OCI-LY7 (cell line): Measurements from ENCODE around the gene CHD5. TPM values are rescaled to one million over a fixed set of nuclear protein-coding genes. Genes with fewer than 3 reads are reported as not detected.

ENCODE experiments used
- BruUV-seq: library from RNA; stranded (reverse); fragments of 400-500 nt; replicated peaks from 2 replicates; lab custom pipeline; 2021; lab: Mats Ljungman, UMichigan
- CTCF ChIA-PET: fragments of 300-600 bp; sonication (Branson Sonifier 250); formaldehyde crosslinking; loops from one replicate; lab custom pipeline; 2022; ENCODE audit warnings: antibody characterized with exemption; ENCODE audit not compliant: unreplicated experiment; lab: Charles Lee
- POLR2A ChIA-PET: fragments of 300-600 bp; sonication (Branson Sonifier 250); formaldehyde crosslinking; loops from one replicate; lab custom pipeline; 2022; ENCODE audit warnings: antibody characterized with exemption; lab: Charles Lee
- DNase-seq: peaks from one replicate; pipeline ENCODE4 v3.0.0-alpha.2; 2015; ENCODE audit warnings: low spot score
- H2AFZ ChIP-seq: fragments of 200-600 bp; sonication (generic), shearing (Covaris generic); 2 replicates; pipeline ENCODE4 v1.6.1; 2014; ENCODE audit warnings: mild to moderate bottlenecking, antibody characterized with exemption, low read length, moderate library complexity
- H3K27ac ChIP-seq: fragments of 200-600 bp; sonication (generic); 2 replicates; pipeline ENCODE4 v1.5.1; 2014; ENCODE audit warnings: mixed run types, low read depth, mild to moderate bottlenecking, moderate library complexity, low read length, inconsistent platforms; ENCODE audit not compliant: poor library complexity, severe bottlenecking
- H3K36me3 ChIP-seq: fragments of 200-600 bp; sonication (generic); 2 replicates; pipeline ENCODE4 v1.6.1; 2014; ENCODE audit warnings: mild to moderate bottlenecking, antibody characterized with exemption, low read length, moderate library complexity, mixed read lengths; ENCODE audit not compliant: insufficient read depth
- H3K4me1 ChIP-seq: fragments of 200-600 bp; sonication (generic); 2 replicates; pipeline ENCODE4 v1.5.1; 2014; ENCODE audit warnings: mild to moderate bottlenecking, low read length; ENCODE audit not compliant: insufficient read depth, poor library complexity, severe bottlenecking
- H3K4me2 ChIP-seq: fragments of 200-600 bp; sonication (generic); 2 replicates; pipeline ENCODE4 v1.6.1; 2014; ENCODE audit warnings: mild to moderate bottlenecking, low read length
- H3K4me3 ChIP-seq: fragments of 200-600 bp; sonication (generic); 2 replicates; pipeline ENCODE4 v1.5.1; 2014; ENCODE audit warnings: mild to moderate bottlenecking, low read depth, low read length; ENCODE audit not compliant: poor library complexity, severe bottlenecking
- H3K79me2 ChIP-seq: fragments of 200-600 bp; sonication (generic); 2 replicates; pipeline ENCODE4 v1.6.1; 2016; ENCODE audit warnings: low read depth, mild to moderate bottlenecking, low read length, moderate library complexity, mixed read lengths; ENCODE audit not compliant: insufficient read depth
- H3K9me2 ChIP-seq: fragments of 200-600 bp; sonication (generic); 2 replicates; pipeline ENCODE4 v1.6.1; 2016; ENCODE audit warnings: mild to moderate bottlenecking, low read length, mixed read lengths; ENCODE audit not compliant: insufficient read depth
- H3K9me3 ChIP-seq: fragments of 200-600 bp; sonication (generic); 2 replicates; pipeline ENCODE4 v1.6.1; 2014; ENCODE audit warnings: mild to moderate bottlenecking, mixed run types, low read length, mixed read lengths
- H4K20me1 ChIP-seq: fragments of 200-600 bp; sonication (generic); 2 replicates; pipeline ENCODE4 v1.6.1; 2014; ENCODE audit warnings: mild to moderate bottlenecking, antibody characterized with exemption, low read length, moderate library complexity, mixed read lengths; ENCODE audit not compliant: insufficient read depth
- CTCF ChIP-seq: fragments of 200-600 bp; sonication (generic); conservative IDR thresholded peaks from 2 replicates; pipeline ENCODE4 v1.5.1; 2014; ENCODE audit warnings: mild to moderate bottlenecking, antibody characterized with exemption, low read length, moderate library complexity, mixed read lengths
- EZH2phosphoT487 ChIP-seq: fragments of 200-600 bp; sonication (generic); IDR thresholded peaks from 2 replicates; pipeline ENCODE4 v1.6.1; 2018; ENCODE audit warnings: low read depth, borderline replicate concordance, mild to moderate bottlenecking, mixed run types, antibody characterized with exemption, low read length, moderate library complexity, mixed read lengths
- intact Hi-C: fragments of 100-400 bp; cut with micrococcal nuclease; formaldehyde crosslinking; loops from one replicate; pipeline ENCODE4 v1.10.0; 2022; ENCODE audit not compliant: unreplicated experiment
- total RNA-seq, 2 experiments: library from RNA; depleted of rRNA in 1 of 2; stranded (reverse); fragments of >200 nt in 1 of 2; shearing (Covaris generic) in 1 of 2; gene quantifications; 2 replicates each; pipeline ENCODE4 v1.2.3, GENCODE V29; 2014 to 2022

The CHD5 gene
- total RNA-seq, 2 experiments from 2014 or later: 0.19 to 0.38 TPM

DNA sequence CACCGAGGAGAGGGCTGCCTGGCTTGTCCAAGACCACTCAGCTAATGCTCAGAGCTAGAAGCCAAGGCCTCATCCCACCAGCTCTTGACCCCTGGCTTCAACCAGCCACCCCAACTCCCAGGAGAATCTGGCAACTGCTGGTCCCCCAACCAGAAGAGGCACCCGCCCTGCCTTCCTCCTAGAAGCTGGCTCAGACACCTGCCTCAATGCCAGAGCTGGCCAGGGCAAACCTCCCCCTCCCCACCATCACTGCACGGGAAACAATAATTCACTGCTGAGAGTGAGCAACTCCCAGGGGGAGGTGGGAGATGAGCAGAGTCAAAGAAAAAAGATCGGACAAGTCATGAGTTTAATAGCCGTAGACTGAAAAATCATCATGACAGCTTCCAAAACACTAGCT is 3.3 kb downstream of the CHD5 start:
- TF ChIP-seq EZH2phosphoT487 (no peak), CTCF (no peak)
- no peak overlapping the region for H3K4me2 ChIP-seq
- H3K79me2 ChIP-seq: no peaks in the 10 kb centered on the region
- POLR2A ChIA-PET: interaction anchor here (0.6 kb wide), 1 partner anchor 224 kb away, joined by 4 read pairs; no protein-coding TSS in a partner anchor
- H3K9me2 ChIP-seq: no peaks in the 10 kb centered on the region
- H3K4me1 ChIP-seq: no peaks in the 10 kb centered on the region
- no peak overlapping the region for H2AFZ ChIP-seq
- H3K9me3 ChIP-seq: no peaks in the 10 kb centered on the region
- intact Hi-C loops: no loop called here
- H3K4me3 ChIP-seq: no peak overlapping the region
- DNase-seq: no peak
- no peaks in the 10 kb centered on the region for H3K36me3 ChIP-seq
- no TSS peak for BruUV-seq
- CTCF ChIA-PET: interaction anchor here (0.6 kb wide), 1 partner anchor 24 kb away, joined by 3 read pairs; no protein-coding TSS in a partner anchor
- H4K20me1 ChIP-seq: no peaks in the 10 kb centered on the region
- H3K27ac ChIP-seq: no peak overlapping the region

- Histone ChIP-seq H3K36me3 (no peaks in the 10 kb centered on the region), H3K9me2 (no peaks in the 10 kb centered on the region), H2AFZ (no peak overlapping the region), H3K4me2 (no peak overlapping the region), H4K20me1 (no peaks in the 10 kb centered on the region), H3K27ac (no peak overlapping the region), H3K4me3 (no peak overlapping the region), H3K4me1 (peaks cover 7% of the 10 kb centered on the region), H3K79me2 (no peaks in the 10 kb centered on the region), H3K9me3 (no peaks in the 10 kb centered on the region)
- no TSS peak for BruUV-seq
- intact Hi-C loops: no loop called here
- POLR2A ChIA-PET: no interaction called here
- TF ChIP-seq CTCF (no peak), EZH2phosphoT487 (no peak)
- CTCF ChIA-PET: no interaction called here
- DNase-seq: no peak
These were observed 4.7 kb downstream of the CHD5 start for GRCh38 chr1:6175411-6175828.

DNA sequence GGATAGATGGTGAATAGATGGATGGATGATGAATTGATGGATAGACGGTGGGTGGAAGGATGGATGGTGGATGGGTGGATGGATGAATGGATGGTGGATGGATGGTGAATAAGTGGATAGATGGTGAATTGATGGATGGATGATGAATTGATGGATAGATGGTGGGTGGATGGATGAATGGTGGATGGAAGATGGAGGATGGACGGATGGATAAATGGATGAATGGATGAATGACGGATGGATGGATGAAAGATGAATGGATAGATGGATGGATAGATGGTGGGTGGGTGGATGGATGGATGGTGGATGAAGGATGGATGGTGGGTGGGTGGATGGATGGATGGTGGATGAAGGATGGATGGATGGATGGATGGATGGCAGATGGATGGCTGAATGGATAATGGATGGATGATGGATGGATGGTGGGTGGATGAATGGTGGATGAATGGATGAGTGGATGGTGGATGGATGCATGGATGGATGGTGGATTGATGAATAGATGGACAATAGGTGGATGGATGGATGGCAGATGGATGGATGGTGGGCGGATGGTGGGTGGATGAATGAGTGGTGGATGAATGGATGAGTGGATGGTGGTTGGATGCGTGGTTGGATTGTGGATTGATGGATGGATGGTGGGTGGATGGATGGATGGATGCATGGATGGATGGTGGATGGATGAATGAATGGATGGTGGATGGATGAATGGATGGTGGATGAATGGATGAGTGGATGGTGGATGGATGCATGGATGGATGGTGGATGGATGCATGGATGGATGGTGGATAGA is 5.3 kb downstream of the CHD5 start:
- Histone ChIP-seq H3K36me3 (no peaks in the 10 kb centered on the region), H3K27ac (no peak overlapping the region), H3K4me1 (peaks cover 8% of the 10 kb centered on the region), H3K4me3 (no peak overlapping the region), H4K20me1 (no peaks in the 10 kb centered on the region), H3K79me2 (no peaks in the 10 kb centered on the region), H2AFZ (no peak overlapping the region), H3K9me3 (no peaks in the 10 kb centered on the region), H3K4me2 (no peak overlapping the region), H3K9me2 (no peaks in the 10 kb centered on the region)
- no peak for TF ChIP-seq CTCF
- TF ChIP-seq EZH2phosphoT487: no peak
- ChIA-PET CTCF (no interaction called here), POLR2A (no interaction called here)
- BruUV-seq: no TSS peak
- intact Hi-C loops: no loop called here
- DNase-seq: no peak
